GM19438 (cell line): Measurements from ENCODE around the gene KIDINS220.

Experiments
- ATAC-seq: cut with Tn5 transposase; IDR thresholded peaks from one replicate; pipeline ENCODE4 v1.9.1; 2021; ENCODE audit warnings: low read depth; ENCODE audit not compliant: unreplicated experiment

Gene KIDINS220

GRCh38 chr2:8853426-8853825 lies 16.0 kb upstream of the KIDINS220 start:
- no peak for ATAC-seq

- no peak for ATAC-seq
These were observed 14.6 kb upstream of the KIDINS220 start for GRCh38 chr2:8851811-8852560.

- no peak for ATAC-seq
These were observed 13.6 kb upstream of the KIDINS220 start for GRCh38 chr2:8850845-8851487.

- ATAC-seq = no peak
These were observed 11.9 kb upstream of the KIDINS220 start for GRCh38 chr2:8849327-8849726.

DNA sequence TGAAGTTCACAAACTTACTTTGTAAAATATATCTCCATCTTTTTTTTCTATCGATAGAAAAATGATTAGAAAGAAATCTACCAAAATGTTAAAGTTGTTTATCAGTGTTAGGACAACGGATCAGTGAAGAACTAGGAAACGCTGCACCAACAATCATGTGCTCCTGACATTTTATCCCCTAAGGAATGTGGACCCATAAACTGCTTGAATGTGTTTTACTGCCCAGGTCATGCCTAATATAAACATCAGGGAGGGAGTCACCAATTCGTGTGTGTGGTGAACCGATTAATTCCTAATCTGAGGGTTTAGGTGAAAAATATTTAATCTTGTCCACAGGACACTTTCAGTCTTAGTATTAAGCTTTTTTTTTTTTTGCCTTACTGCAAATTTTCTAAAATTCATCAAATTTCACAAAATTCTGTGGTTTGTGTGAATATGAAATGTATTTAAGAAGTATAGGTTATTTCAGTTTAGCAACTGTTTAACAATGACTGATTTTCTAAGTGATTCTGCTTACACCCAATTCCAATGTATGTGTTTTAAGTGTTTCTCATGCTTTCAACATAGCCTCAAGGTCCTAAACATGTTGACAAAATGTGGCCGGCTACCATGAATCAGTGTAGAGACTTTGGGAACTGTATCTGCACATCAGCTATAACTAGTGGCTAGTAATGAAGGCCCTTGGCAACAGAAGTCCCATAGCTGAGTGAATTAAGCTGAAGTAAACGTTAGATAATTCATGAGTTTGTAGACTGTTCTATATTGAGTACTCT lies 11.1 kb upstream of the KIDINS220 start:
- ATAC-seq = no peak

GRCh38 chr2:8847400-8847799 lies 10.0 kb upstream of the KIDINS220 start:
- no peak for ATAC-seq

DNA sequence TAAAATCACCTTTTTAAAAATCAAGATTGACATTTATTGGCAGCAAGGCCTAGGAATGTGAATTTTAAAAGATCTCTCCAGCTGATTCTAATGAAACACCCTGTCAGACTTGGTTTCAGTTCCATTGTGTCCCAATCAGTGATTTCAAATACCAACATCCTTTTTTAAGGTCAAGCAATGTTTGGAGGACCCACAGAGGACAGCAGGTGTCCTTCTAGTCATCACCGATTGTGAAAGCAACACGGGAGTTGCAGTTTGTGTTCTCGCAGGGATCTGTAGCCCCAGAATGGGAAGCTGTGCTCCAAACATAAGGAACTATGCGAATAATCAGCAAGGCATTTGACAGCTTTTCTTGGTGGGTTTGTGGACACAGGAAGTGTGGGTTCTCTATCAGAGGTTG lies 4.5 kb upstream of the KIDINS220 start:
- ATAC-seq = no peak

DNA sequence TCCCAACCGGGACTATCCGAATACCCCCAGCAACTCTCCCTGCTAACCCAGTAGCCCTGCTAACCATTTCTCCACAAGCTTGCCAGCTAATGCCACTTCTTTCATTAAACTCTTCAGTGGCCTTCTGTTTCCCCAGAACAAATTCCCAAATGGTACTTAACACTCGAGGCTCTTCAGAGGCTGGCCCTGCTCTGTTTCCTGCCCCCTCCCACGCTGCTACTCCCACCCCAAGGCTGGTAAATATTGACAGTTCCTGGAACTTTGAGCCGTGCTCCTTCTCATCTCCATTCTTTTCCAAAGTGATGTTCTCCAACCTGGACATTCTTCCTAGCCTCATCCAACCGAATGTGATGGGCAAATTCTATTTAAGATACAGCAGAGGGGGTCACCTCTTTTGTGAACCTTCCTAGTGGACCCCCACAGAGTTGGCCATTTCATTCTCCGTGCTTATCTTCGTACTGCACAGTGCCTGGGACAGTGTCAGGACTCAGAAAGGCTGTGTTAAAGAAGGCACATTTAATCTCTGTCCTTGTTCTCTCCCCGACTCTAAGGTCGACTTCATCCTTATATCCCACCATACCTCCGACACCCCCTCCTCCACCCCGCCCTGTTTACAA lies 3.2 kb upstream of the KIDINS220 start:
- no peak for ATAC-seq

GRCh38 chr2:8839189-8839965 lies 2.0 kb upstream of the KIDINS220 start:
- ATAC-seq = no peak

DNA sequence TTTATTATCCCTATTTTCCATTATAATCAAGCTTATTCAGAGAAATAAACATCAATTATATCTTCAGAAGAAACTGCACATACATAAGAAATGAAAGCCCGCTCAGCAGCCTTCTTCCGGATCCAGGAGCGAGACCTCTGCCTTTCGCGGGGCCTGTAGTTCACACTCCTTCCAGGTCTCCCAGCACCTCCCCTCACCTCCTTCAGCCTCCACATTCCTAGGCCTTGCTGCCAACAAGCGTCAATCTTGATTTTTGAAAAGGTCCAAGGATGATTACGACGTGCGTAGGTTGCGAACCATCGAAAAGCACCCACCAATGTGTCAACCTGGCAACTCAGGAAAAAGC lies 355 bp upstream of the KIDINS220 start:
- ATAC-seq = peak; percentile 3

DNA sequence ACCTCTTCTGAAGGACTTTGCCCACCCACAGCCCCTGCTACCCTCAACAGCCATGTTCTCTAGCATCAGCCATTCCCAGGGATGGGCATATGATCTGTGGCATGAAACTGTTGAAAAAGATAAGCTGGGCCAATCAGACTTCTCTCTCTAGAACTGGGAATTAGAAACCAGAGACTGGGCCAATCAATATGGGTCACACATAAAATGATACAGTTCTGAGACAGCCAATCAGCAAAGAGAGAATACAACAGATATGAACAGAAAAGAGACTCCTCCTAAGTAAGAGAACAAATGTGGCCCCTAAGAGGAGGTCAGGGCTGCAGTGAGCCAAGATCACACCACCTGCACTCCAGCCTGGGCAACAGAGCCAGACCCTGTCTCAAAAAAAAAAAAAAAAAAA lies 2.1 kb downstream of the KIDINS220 start:
- ATAC-seq = no peak

DNA sequence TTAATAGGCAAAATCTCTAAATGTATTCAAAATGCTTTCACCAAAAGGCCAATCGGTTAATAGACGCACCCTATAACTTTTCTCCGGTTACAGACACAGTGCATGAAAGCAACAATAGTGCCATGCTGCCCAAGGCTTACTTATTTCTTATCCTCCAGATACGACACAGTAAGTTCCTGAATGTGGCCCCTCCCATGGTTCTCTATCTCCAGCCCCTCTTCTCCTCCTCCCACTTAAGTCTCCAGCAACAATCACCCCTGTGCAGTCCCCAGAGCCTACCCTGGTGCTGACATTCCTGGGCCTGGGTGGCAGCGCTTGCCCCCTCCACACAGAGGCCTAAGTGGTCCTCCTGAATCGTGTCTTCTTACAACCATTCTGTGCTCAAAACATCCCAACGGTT lies 3.6 kb downstream of the KIDINS220 start:
- no peak for ATAC-seq

- ATAC-seq = no peak
These were observed 5.9 kb downstream of the KIDINS220 start for GRCh38 chr2:8831516-8831915.

DNA sequence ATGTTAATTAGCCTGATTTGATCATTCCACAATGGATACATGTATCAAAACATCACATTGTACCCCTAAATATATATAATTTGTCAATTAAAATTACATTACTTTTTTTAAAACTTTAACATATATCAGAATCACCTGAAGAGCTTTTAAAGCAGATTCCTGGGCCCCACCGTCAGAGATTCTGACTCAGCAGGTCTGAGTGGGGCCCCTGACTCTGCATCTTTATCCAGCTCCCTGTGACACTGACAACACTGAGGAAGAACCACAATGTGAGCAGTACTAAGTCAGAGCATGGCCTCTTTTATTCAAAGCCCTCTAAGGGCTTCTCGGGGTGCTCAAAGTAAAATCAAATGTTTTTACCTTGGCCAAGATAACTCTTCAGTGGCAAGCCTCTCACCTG lies 9.7 kb downstream of the KIDINS220 start:
- no peak for ATAC-seq

DNA sequence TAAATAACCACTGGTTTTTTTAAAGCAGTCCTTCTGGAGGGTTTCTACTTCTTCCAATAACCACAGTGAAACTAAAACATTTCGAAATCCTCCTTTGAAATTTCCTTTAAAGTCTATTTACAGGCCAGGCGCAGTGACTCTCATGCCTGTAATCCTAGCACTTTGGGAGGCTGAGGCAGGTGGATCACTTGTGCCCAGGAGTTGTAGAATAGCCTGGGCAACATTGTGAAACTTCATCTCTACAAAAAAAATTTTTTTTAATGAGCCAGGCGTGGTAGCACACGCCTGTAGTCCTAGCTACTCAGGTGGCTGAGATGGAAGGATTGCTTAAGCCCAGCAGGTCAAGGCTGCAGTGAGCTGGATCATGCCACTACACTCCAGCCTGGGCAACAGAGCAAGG lies 15.2 kb downstream of the KIDINS220 start:
- no peak for ATAC-seq

DNA sequence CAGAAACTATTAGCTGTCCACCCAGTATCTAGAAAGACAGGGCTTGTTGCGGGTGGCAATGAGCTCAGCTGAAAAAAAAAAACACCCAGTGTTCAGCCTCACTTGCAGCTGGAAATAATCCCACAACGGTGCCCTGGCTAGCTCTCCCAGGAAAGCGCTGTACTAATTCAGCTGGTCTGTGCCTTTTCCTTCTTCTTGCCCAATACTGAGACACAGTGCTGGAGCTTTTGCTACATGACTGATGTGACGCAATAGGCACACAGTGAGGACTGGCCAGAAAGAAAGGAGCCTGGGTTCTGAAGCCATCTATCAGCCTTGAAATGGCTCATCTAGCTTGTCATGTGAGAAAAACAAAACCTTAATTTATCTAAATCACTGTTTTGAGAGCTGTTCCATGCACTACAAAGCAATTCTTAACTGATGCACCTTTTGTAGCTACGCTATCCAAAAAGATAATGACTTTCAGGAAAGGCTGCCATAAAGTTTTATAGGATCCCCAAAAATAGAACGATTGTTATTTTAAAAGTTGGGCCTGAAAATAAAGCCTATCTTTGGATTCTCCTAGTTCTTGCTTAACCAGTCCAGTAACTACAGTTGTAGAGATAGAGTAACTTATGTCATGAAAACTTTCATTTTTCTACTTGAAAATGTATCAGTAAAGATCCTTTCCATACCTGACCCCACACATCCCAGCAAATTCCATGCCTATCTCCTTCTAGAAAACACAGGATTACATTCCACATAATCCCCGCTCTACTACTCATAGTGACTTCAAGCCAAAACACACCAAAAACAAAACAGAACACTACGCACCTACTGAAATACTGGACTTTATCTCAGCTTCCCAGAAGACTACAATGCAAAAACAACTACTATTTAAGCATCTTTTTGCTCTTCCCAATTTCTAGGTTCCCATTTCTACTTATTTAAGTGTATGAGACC lies 15.9 kb downstream of the KIDINS220 start:
- no peak for ATAC-seq

DNA sequence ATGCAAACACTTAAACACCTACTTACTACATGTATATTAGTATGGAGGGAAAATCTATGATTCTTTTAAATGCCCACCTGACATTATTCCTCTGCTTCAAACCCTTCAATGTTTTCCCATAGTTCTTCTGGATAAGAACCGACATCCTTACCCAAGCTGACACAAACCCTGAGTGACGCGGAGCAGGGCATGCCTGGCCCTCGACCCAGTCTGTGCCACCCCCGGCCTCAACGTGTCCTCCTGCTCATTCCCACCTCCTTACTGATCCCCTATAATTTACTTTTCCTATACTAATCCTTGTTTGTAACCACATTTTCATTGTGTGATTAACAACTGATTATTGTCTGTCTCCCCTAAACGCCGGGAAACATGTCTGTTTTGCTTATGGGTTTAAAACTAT lies 17.5 kb downstream of the KIDINS220 start:
- ATAC-seq = no peak

- no peak for ATAC-seq
These were observed 18.2 kb downstream of the KIDINS220 start for GRCh38 chr2:8819194-8819593.

- no peak for ATAC-seq
These were observed 20.2 kb downstream of the KIDINS220 start for GRCh38 chr2:8817221-8817620.
